HL-60 (cell line): ENCODE data around the gene JARID2.

Source experiments
- CTCF ChIP-seq: IDR thresholded peaks from one replicate; pipeline ENCODE4 v1.5.1; 2011; ENCODE audit warnings: low read length, control low read depth, inconsistent platforms; ENCODE audit not compliant: insufficient read depth
- GABPA ChIP-seq: IDR thresholded peaks from 2 replicates; pipeline ENCODE4 v1.6.1; 2012; ENCODE audit warnings: low read depth
- POLR2AphosphoS5 ChIP-seq: IDR thresholded peaks from 2 replicates; pipeline ENCODE4 v1.6.1; 2012; ENCODE audit warnings: low read depth
- TF ChIP-seq, protein P1 (sequence below): IDR thresholded peaks from 2 replicates; pipeline ENCODE4 v1.6.1; 2012; ENCODE audit warnings: low read depth; ENCODE audit not compliant: insufficient replicate concordance

- no peak for TF ChIP-seq CTCF
- TF ChIP-seq, protein P1, sequence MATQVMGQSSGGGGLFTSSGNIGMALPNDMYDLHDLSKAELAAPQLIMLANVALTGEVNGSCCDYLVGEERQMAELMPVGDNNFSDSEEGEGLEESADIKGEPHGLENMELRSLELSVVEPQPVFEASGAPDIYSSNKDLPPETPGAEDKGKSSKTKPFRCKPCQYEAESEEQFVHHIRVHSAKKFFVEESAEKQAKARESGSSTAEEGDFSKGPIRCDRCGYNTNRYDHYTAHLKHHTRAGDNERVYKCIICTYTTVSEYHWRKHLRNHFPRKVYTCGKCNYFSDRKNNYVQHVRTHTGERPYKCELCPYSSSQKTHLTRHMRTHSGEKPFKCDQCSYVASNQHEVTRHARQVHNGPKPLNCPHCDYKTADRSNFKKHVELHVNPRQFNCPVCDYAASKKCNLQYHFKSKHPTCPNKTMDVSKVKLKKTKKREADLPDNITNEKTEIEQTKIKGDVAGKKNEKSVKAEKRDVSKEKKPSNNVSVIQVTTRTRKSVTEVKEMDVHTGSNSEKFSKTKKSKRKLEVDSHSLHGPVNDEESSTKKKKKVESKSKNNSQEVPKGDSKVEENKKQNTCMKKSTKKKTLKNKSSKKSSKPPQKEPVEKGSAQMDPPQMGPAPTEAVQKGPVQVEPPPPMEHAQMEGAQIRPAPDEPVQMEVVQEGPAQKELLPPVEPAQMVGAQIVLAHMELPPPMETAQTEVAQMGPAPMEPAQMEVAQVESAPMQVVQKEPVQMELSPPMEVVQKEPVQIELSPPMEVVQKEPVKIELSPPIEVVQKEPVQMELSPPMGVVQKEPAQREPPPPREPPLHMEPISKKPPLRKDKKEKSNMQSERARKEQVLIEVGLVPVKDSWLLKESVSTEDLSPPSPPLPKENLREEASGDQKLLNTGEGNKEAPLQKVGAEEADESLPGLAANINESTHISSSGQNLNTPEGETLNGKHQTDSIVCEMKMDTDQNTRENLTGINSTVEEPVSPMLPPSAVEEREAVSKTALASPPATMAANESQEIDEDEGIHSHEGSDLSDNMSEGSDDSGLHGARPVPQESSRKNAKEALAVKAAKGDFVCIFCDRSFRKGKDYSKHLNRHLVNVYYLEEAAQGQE = no peak
- no peak for TF ChIP-seq POLR2AphosphoS5
- TF ChIP-seq GABPA = no peak
Measured at GRCh38 chr6:15474196-15474595, 228.3 kb downstream of the JARID2 start.
